ENCODE results near the gene CACNB3.

GRCh38 chr12:48794870-48795269 is 23.4 kb upstream of the CACNB3 start:
- TF ChIP-seq, protein P1, sequence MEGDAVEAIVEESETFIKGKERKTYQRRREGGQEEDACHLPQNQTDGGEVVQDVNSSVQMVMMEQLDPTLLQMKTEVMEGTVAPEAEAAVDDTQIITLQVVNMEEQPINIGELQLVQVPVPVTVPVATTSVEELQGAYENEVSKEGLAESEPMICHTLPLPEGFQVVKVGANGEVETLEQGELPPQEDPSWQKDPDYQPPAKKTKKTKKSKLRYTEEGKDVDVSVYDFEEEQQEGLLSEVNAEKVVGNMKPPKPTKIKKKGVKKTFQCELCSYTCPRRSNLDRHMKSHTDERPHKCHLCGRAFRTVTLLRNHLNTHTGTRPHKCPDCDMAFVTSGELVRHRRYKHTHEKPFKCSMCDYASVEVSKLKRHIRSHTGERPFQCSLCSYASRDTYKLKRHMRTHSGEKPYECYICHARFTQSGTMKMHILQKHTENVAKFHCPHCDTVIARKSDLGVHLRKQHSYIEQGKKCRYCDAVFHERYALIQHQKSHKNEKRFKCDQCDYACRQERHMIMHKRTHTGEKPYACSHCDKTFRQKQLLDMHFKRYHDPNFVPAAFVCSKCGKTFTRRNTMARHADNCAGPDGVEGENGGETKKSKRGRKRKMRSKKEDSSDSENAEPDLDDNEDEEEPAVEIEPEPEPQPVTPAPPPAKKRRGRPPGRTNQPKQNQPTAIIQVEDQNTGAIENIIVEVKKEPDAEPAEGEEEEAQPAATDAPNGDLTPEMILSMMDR (IDR thresholded peaks at IDR 0.05; ENCODE audit: low read depth, low read length) = no peak
- TF ChIP-seq EZH2phosphoT487 (IDR thresholded peaks at IDR 0.05; ENCODE audit: low read depth) = no peak

Data from OCI-LY3 (cell line).